ENCODE results near the gene NFASC.

- TF ChIP-seq CTCF (IDR thresholded peaks at IDR 0.05; ENCODE audit: insufficient read depth, low read depth, low read length) (no peak), EZH2 (IDR thresholded peaks at IDR 0.05; ENCODE audit: insufficient read depth, low read length) (no peak)
Observed at GRCh38 chr1:205030241-205030640, 159.6 kb downstream of the NFASC start.

Data from astrocyte (in vitro differentiated cells and primary cell).